Endothelial cell of coronary artery (primary cell): ENCODE measurements around the gene PSG3. TPM values are rescaled to one million over a fixed set of nuclear protein-coding genes. Genes with fewer than 3 reads are reported as not detected.

Experiments
- total RNA-seq: library from RNA; depleted of rRNA; stranded (reverse); fragments of >200 nt; gene quantifications from 2 replicates; pipeline ENCODE4 v1.2.3, GENCODE V29; 2014

PSG3 gene
- not detected in 2 replicates for total RNA-seq

GRCh38 chr19:42740381-42740780 lies at the start of gene PSG3:
PSG3 (minus strand) TSS chr19:42740481; CDS start chr19:42740384, 97 bp downstream.

Other genes with a start within 250 kb of the PSG3 start
- 0.38 and 0.63 TPM in 2 replicates for gene CEACAM1, start 212.0 kb downstream of the PSG3 start, total RNA-seq
- gene CEACAM8, start 145.6 kb downstream of the PSG3 start, total RNA-seq, result not detected in 2 replicates
- gene PSG8, start 25.2 kb upstream of the PSG3 start, total RNA-seq, result not detected in 2 replicates
- gene PSG1, start 139.2 kb upstream of the PSG3 start, total RNA-seq, result not detected in 2 replicates
- gene PSG6, start 177.4 kb upstream of the PSG3 start, total RNA-seq, result not detected in 2 replicates
- not detected in 2 replicates for gene PSG7, start 196.7 kb upstream of the PSG3 start, total RNA-seq